Cardiac muscle cell (in vitro differentiated cells and primary cell): ENCODE data around the gene CRADD. TPM values are rescaled to one million over a fixed set of nuclear protein-coding genes. Genes with fewer than 3 reads are reported as not detected.

Experiments
- DNase-seq, 2 donors: peaks; one replicate each; pipeline versions ENCODE4 v3.0.0 to v3.0.0-alpha.2; 2010 to 2017; ENCODE audit warnings: low read depth in 1 of 2, low spot score in 1 of 2
- H3K27ac ChIP-seq: fragments of 200-600 bp; sonication (generic); 2 replicates; pipeline ENCODE4 v1.5.1; 2016
- H3K27me3 ChIP-seq: fragments of 200-600 bp; sonication (generic); 2 replicates; pipeline ENCODE4 v1.6.0; 2016; ENCODE audit warnings: control low read depth
- H3K36me3 ChIP-seq: fragments of 200-600 bp; sonication (generic); 2 replicates; pipeline ENCODE4 v1.5.1; 2016; ENCODE audit warnings: control low read depth
- H3K4me1 ChIP-seq: fragments of 200-600 bp; sonication (generic); 2 replicates; pipeline ENCODE4 v1.8.1; 2017; ENCODE audit warnings: low read depth, mild to moderate bottlenecking, mixed run types
- H3K4me3 ChIP-seq: fragments of 200-600 bp; sonication (generic); 2 replicates; pipeline ENCODE4 v1.5.1; 2016; ENCODE audit warnings: mild to moderate bottlenecking
- H3K9me3 ChIP-seq: fragments of 200-600 bp; sonication (generic); 2 replicates; pipeline ENCODE4 v1.5.1; 2017; ENCODE audit warnings: low read depth, mild to moderate bottlenecking, control low read depth
- polyA plus RNA-seq: library from polyadenylated mRNA; unstranded; fragments of >200 nt; fragmentation: Nextera tagmentation; extraction: Ambion mirVana; gene quantifications from 2 replicates; pipeline ENCODE4 v1.2.1, GENCODE V29; 2016
- total RNA-seq: library from RNA; depleted of rRNA; stranded (reverse); fragments of >200 nt; gene quantifications from 2 replicates; pipeline ENCODE4 v1.2.3, GENCODE V29; 2016
- TF ChIP-seq, protein P1 (sequence below): IDR thresholded peaks from 2 replicates; pipeline ENCODE4 v1.5.1; 2012; ENCODE audit warnings: low read depth, mild to moderate bottlenecking, low read length

CRADD gene
- total and polyA plus RNA-seq, 2 experiments from 2014 or later = 13.8 to 37.9 TPM

DNA sequence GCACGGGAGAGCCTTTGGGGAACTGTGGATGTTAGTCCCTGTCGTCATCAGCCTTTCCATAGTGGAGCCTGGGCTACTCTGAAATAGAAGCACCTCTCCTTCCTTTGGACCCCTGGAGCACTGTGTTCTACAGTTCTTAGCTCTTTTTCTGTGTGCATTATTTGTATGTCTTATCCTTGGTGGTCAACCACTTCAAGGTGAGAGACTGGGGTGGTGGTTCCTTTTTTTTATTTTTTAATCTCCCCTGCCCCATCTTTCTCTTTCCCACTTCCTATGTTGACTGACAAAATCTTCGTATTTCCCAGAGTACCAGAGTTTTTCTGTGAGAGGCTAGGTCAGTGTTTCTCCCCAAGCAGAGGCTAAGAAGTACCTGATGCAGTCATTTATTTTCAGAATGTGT is 111.7 kb downstream of the CRADD start:
- peaks cover 8% of the 10 kb centered on the region for H3K4me1 ChIP-seq
- TF ChIP-seq, protein P1, sequence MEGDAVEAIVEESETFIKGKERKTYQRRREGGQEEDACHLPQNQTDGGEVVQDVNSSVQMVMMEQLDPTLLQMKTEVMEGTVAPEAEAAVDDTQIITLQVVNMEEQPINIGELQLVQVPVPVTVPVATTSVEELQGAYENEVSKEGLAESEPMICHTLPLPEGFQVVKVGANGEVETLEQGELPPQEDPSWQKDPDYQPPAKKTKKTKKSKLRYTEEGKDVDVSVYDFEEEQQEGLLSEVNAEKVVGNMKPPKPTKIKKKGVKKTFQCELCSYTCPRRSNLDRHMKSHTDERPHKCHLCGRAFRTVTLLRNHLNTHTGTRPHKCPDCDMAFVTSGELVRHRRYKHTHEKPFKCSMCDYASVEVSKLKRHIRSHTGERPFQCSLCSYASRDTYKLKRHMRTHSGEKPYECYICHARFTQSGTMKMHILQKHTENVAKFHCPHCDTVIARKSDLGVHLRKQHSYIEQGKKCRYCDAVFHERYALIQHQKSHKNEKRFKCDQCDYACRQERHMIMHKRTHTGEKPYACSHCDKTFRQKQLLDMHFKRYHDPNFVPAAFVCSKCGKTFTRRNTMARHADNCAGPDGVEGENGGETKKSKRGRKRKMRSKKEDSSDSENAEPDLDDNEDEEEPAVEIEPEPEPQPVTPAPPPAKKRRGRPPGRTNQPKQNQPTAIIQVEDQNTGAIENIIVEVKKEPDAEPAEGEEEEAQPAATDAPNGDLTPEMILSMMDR = no peak

DNA sequence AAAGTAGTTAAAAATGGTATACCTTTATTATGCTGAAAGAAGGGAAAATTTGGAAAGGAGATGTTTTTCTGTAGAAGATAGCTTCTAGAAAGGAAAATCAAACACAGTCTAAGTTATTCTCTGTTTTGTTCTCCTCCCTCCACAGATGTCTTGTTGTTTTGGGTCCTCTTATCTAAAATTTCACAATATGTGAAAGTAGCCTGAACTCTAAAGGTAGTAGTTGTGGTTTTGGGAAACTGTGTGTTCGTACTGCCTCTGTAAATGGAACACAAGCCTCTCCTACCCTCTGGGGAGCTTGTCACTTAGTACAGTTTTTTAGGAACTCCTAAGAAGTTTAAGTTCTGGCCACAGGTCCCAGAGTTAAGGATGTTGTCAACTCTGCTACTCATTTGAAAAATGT is 112.6 kb downstream of the CRADD start:
- Histone ChIP-seq H3K27ac (no peak overlapping the region), H3K4me1 (no peaks in the 10 kb centered on the region), H3K9me3 (no peaks in the 10 kb centered on the region), H3K27me3 (no peaks in the 10 kb centered on the region), H3K4me3 (no peak overlapping the region), H3K36me3 (no peaks in the 10 kb centered on the region)
- DNase-seq = peak in 1 of 2 donors; percentile 65
- TF ChIP-seq, protein P1 = no peak

More for the DNA sequence above, 111.7 kb downstream of the CRADD start:
- H3K36me3 ChIP-seq = no peaks in the 10 kb centered on the region
- H3K9me3 ChIP-seq = no peaks in the 10 kb centered on the region
- no peak overlapping the region for H3K27ac ChIP-seq
- DNase-seq = no peak
- H3K4me3 ChIP-seq = no peak overlapping the region
- H3K27me3 ChIP-seq = no peaks in the 10 kb centered on the region

DNA sequence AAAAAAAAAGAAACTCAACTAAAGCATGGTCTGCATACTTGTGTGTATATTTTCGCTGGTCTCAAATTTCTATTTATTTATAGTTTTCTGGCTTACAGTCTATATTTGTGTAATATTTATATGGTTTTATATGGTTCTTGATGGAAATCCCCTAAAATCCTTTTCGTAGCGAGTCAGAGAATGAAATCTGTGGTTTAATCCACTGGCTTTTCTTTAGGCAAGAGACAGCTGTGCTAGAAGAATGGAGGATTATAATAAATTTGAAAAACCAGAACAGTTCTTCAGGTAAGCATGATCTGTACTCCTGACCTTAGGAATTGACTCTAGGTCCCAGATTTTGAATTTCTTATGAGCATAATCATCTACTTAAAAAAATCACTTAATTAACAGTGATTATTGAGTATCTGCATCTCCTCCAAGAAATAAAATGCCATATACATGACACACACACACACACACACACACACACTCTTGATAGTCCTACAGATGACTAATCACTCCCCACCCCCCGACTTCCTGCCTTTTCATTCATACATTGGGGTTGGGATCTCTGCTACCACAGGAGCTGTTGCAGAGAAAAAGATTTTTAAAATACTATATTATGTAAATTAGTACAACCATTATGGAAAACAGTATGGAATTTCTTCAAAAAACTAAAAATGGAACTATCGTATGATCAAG is 113.4 kb downstream of the CRADD start:
- no peaks in the 10 kb centered on the region for H3K36me3 ChIP-seq
- TF ChIP-seq, protein P1 = no peak
- H3K27ac ChIP-seq = no peak overlapping the region
- H3K27me3 ChIP-seq = no peaks in the 10 kb centered on the region
- DNase-seq = peak in 1 of 2 donors; percentile 90
- H3K4me3 ChIP-seq = no peak overlapping the region
- H3K4me1 ChIP-seq = peaks cover 2% of the 10 kb centered on the region
- no peaks in the 10 kb centered on the region for H3K9me3 ChIP-seq

DNA sequence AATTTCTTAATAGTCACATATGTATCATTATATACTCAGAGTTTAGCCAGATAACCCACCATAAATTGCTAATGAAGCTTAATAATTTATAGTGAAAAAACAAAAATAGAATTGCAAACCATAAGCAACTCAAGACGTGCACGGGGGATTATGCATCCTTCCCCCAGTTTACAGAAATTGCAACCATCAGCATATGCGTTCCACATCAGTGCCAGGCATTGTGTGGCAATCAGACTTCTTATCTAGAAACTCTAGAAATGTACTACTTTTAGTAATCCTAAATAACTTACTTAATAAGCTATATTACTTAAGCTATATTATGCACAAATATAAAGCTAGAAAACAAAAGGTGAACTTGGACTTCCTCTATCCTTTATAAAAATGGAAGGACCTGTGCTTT is 115.8 kb downstream of the CRADD start:
- no peaks in the 10 kb centered on the region for H3K36me3 ChIP-seq
- H3K9me3 ChIP-seq = no peaks in the 10 kb centered on the region
- H3K27ac ChIP-seq = no peak overlapping the region
- no peak overlapping the region for H3K4me3 ChIP-seq
- no peaks in the 10 kb centered on the region for H3K27me3 ChIP-seq
- peak in 1 of 2 donors; percentile 66 for DNase-seq
- TF ChIP-seq, protein P1 = no peak
- H3K4me1 ChIP-seq = peaks cover 5% of the 10 kb centered on the region

DNA sequence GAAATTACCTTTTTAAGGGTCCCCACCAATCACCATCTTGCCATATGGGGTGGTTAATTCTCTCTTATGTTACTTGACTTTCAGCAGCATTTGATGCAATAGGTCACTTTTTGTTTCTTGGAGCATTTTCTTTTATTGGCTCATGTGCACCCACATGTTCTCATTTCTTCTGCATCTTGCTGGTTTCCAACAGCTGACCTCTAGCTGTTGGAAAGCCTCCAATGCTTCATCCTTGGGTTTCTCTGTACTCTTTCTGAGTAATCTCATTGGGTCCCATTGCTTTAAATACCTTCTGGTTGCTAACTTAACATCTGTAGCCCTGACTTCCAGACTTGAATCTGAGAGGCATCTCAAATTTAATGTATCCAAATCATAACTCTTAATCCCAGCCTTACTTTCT is 116.8 kb downstream of the CRADD start:
- no peak overlapping the region for H3K27ac ChIP-seq
- H3K36me3 ChIP-seq = no peaks in the 10 kb centered on the region
- peaks cover 5% of the 10 kb centered on the region for H3K4me1 ChIP-seq
- H3K4me3 ChIP-seq = no peak overlapping the region
- TF ChIP-seq, protein P1 = no peak
- H3K9me3 ChIP-seq = no peaks in the 10 kb centered on the region
- DNase-seq = peak in 1 of 2 donors; percentile 80
- H3K27me3 ChIP-seq = no peaks in the 10 kb centered on the region

DNA sequence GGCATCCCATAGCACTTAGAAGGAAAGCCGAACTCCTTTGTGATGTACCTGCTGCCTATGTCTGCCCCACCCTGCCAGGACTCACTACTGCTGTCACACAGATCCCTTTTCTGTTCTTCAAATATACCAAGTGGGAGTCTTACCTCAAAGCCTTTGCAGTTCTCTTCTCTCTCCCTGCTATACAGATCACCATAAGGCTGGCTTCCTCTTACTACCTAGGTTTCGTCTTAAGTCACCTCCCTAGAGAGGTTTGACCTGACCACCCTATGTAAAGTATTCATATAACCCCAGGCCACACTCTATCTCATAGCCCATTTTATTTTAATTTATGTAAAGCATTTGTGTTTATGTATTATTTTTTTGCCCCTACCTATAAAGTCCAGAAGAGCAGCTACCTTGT is 117.6 kb downstream of the CRADD start:
- peaks cover 5% of the 10 kb centered on the region for H3K4me1 ChIP-seq
- TF ChIP-seq, protein P1 = no peak

More for the DNA sequence above, 117.6 kb downstream of the CRADD start:
- H3K36me3 ChIP-seq = no peaks in the 10 kb centered on the region
- no peak overlapping the region for H3K27ac ChIP-seq
- DNase-seq = no peak
- no peaks in the 10 kb centered on the region for H3K27me3 ChIP-seq
- H3K9me3 ChIP-seq = no peaks in the 10 kb centered on the region
- H3K4me3 ChIP-seq = no peak overlapping the region
